GM18909 (cell line): ENCODE measurements around the gene EXOC5.

Experiments used
- ATAC-seq: cut with Tn5 transposase; IDR thresholded peaks from one replicate; pipeline ENCODE4 v1.9.1; 2021; ENCODE audit warnings: mild to moderate bottlenecking; ENCODE audit not compliant: unreplicated experiment, poor library complexity

The EXOC5 gene

GRCh38 chr14:57171363-57171762 lies 97.3 kb downstream of the EXOC5 start:
- no peak for ATAC-seq

- no peak for ATAC-seq
These were observed 98.8 kb downstream of the EXOC5 start for GRCh38 chr14:57169901-57170300.

- no peak for ATAC-seq
These were observed 100.5 kb downstream of the EXOC5 start for GRCh38 chr14:57168138-57168679.

GRCh38 chr14:57161583-57162234 lies 107.0 kb downstream of the EXOC5 start:
- ATAC-seq = no peak

- no peak for ATAC-seq
These were observed 108.4 kb downstream of the EXOC5 start for GRCh38 chr14:57160333-57160732.

GRCh38 chr14:57153286-57153685 lies 115.4 kb downstream of the EXOC5 start:
- no peak for ATAC-seq
